ENCODE data around the gene DMD.
"Not testable (repeated sequence)": the region's sequence is repeated elsewhere in the genome, so short reads cannot be mapped to it uniquely, and the experiment has no call there.

Gene DMD

GRCh38 chrX:31383991-31384390 lies 1827.4 kb downstream of the DMD start:
- in situ Hi-C loops (cut with HindIII; ENCODE audit: low sequenced_read_pairs): no loop called here

GRCh38 chrX:31378973-31379372 lies 1832.4 kb downstream of the DMD start:
- in situ Hi-C loops (cut with HindIII; ENCODE audit: low sequenced_read_pairs): not testable (repeated sequence)

- in situ Hi-C loops (cut with HindIII; ENCODE audit: low sequenced_read_pairs): not testable (repeated sequence)
These were observed 1833.5 kb downstream of the DMD start for GRCh38 chrX:31377821-31378220.

GRCh38 chrX:31376408-31377022 lies 1834.8 kb downstream of the DMD start:
- in situ Hi-C loops (cut with HindIII; ENCODE audit: low sequenced_read_pairs): no loop called here

GRCh38 chrX:31374786-31375185 lies 1836.6 kb downstream of the DMD start:
- in situ Hi-C loops (cut with HindIII; ENCODE audit: low sequenced_read_pairs): no loop called here

- in situ Hi-C loops (cut with HindIII; ENCODE audit: low sequenced_read_pairs): no loop called here
These were observed 1839.4 kb downstream of the DMD start for GRCh38 chrX:31371956-31372355.

GRCh38 chrX:31367816-31368215 lies 1843.5 kb downstream of the DMD start:
- in situ Hi-C loops (cut with HindIII; ENCODE audit: low sequenced_read_pairs): no loop called here

- in situ Hi-C loops (cut with HindIII; ENCODE audit: low sequenced_read_pairs): no loop called here
These were observed 1845.3 kb downstream of the DMD start for GRCh38 chrX:31366041-31366440.

- in situ Hi-C loops (cut with HindIII; ENCODE audit: low sequenced_read_pairs): no loop called here
These were observed 1854.8 kb downstream of the DMD start for GRCh38 chrX:31356275-31357212.

GRCh38 chrX:31355206-31355955 lies 1856.0 kb downstream of the DMD start:
- in situ Hi-C loops (cut with HindIII; ENCODE audit: low sequenced_read_pairs): no loop called here

GRCh38 chrX:31353095-31353494 lies 1858.3 kb downstream of the DMD start:
- in situ Hi-C loops (cut with HindIII; ENCODE audit: low sequenced_read_pairs): no loop called here

- in situ Hi-C loops (cut with HindIII; ENCODE audit: low sequenced_read_pairs): no loop called here
These were observed 1860.6 kb downstream of the DMD start for GRCh38 chrX:31350808-31351074.

GRCh38 chrX:31349515-31349914 lies 1861.8 kb downstream of the DMD start:
- in situ Hi-C loops (cut with HindIII; ENCODE audit: low sequenced_read_pairs): no loop called here

GRCh38 chrX:31340587-31340986 lies 1870.8 kb downstream of the DMD start:
- in situ Hi-C loops (cut with HindIII; ENCODE audit: low sequenced_read_pairs): no loop called here

GRCh38 chrX:31338991-31339350 lies 1872.4 kb downstream of the DMD start:
- in situ Hi-C loops (cut with HindIII; ENCODE audit: low sequenced_read_pairs): no loop called here

- in situ Hi-C loops (cut with HindIII; ENCODE audit: low sequenced_read_pairs): no loop called here
These were observed 1874.0 kb downstream of the DMD start for GRCh38 chrX:31337332-31337731.

- in situ Hi-C loops (cut with HindIII; ENCODE audit: low sequenced_read_pairs): no loop called here
These were observed 1874.9 kb downstream of the DMD start for GRCh38 chrX:31336419-31336818.

- in situ Hi-C loops (cut with HindIII; ENCODE audit: low sequenced_read_pairs): no loop called here
These were observed 1876.4 kb downstream of the DMD start for GRCh38 chrX:31334997-31335396.

GRCh38 chrX:31333165-31333831 lies 1878.1 kb downstream of the DMD start:
- in situ Hi-C loops (cut with HindIII; ENCODE audit: low sequenced_read_pairs): no loop called here

GRCh38 chrX:31331928-31332327 lies 1879.4 kb downstream of the DMD start:
- in situ Hi-C loops (cut with HindIII; ENCODE audit: low sequenced_read_pairs): no loop called here

- in situ Hi-C loops (cut with HindIII; ENCODE audit: low sequenced_read_pairs): no loop called here
These were observed 1880.3 kb downstream of the DMD start for GRCh38 chrX:31331015-31331414.

Measured in DLD1 (cell line).